ENCODE measurements around the gene CDK2. TPM values are rescaled to one million over a fixed set of nuclear protein-coding genes. Genes with fewer than 3 reads are reported as not detected.
"Not testable (repeated sequence)": the region's sequence is repeated elsewhere in the genome, so short reads cannot be mapped to it uniquely, and the experiment has no call there.

The CDK2 gene
- total RNA-seq, 1 donor, result 6.9 TPM

DNA sequence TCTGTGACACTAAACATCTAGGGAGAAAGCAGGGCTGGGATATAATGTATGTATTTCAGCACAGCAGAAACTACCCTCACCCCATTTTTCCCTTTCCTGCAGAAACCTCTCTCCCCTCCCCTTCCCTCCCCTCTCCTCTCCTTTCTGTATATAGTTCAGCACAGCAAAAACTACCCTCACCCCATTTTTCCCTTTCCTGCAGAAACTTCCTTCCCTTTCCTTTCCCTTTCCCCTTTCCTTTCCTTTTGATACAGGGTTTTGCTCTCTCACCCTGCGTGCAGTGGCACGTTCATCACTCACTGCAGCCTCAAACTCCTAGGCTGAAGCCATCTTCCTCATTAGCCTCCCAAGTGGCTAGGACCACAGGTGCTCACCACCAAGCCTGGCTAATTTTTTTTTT is 2.9 kb upstream of the CDK2 start:
- no peaks in the 10 kb centered on the region for H3K27me3 ChIP-seq (ENCODE audit: insufficient read depth, low read length)
- no peaks in the 10 kb centered on the region for H3K9me3 ChIP-seq (ENCODE audit: low read depth, low read length)
- H3K4me3 ChIP-seq (ENCODE audit: low read length), result no peak overlapping the region
- peaks cover 24% of the 10 kb centered on the region for H3K4me1 ChIP-seq (ENCODE audit: insufficient read depth, low read length)

DNA sequence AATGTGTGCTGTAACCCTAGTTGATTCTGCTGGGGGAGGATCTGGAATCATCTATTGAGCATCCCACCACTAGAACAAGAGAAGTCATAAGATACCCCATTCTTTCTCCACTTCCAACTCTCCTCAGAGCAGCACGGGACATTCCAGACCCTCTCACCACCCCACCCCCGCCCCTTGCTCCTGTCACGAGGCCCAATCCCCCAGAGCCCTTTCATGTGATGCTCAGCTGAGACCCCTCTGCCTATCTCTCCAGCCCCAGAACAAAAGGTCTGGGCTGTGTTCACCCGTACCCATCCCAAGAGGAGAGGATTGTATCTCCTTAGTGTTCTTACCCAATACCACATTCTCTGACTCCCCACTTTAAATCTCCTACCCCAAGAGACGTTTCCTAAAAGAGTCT is 1.4 kb upstream of the CDK2 start:
- Histone ChIP-seq H3K9me3 (ENCODE audit: low read depth, low read length) (no peaks in the 10 kb centered on the region), H3K27me3 (ENCODE audit: insufficient read depth, low read length) (no peaks in the 10 kb centered on the region), H3K4me3 (ENCODE audit: low read length) (no peak overlapping the region), H3K4me1 (ENCODE audit: insufficient read depth, low read length) (peaks cover 24% of the 10 kb centered on the region)

GRCh38 chr12:55965941-55966407 is 656 bp upstream of the CDK2 start, which contains the start of gene PMEL:
PMEL (minus strand) TSS chr12:55966042; CDS start chr12:55966011, 31 bp downstream.
- H3K27me3 ChIP-seq (ENCODE audit: insufficient read depth, low read length), result no peaks in the 10 kb centered on the region
- H3K9me3 ChIP-seq (ENCODE audit: low read depth, low read length), result no peaks in the 10 kb centered on the region
- peak within 1 kb of the TSS; percentile 77 for H3K4me3 ChIP-seq (ENCODE audit: low read length)
- H3K4me1 ChIP-seq (ENCODE audit: insufficient read depth, low read length), result peaks cover 24% of the 10 kb centered on the region

DNA sequence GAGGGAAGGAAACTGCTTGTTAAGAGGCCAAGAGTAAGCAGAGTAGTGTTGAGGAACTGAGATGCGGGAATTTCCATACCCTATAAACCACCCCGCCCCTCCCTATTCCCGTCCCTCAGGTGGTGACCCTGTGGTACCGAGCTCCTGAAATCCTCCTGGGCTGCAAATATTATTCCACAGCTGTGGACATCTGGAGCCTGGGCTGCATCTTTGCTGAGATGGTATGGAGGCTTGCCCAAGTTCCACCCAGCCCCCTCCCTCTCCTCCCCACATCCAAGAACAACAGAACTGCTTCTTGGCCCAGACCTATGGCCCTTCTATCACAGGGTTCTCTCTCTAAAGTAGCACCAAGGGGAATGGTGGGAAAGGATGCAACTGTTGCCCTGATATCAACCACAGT is 2.7 kb downstream of the CDK2 start:
- Histone ChIP-seq H3K4me3 (ENCODE audit: low read length) (no peak overlapping the region), H3K27me3 (ENCODE audit: insufficient read depth, low read length) (no peaks in the 10 kb centered on the region), H3K9me3 (ENCODE audit: low read depth, low read length) (no peaks in the 10 kb centered on the region), H3K4me1 (ENCODE audit: insufficient read depth, low read length) (peaks cover 36% of the 10 kb centered on the region)

DNA sequence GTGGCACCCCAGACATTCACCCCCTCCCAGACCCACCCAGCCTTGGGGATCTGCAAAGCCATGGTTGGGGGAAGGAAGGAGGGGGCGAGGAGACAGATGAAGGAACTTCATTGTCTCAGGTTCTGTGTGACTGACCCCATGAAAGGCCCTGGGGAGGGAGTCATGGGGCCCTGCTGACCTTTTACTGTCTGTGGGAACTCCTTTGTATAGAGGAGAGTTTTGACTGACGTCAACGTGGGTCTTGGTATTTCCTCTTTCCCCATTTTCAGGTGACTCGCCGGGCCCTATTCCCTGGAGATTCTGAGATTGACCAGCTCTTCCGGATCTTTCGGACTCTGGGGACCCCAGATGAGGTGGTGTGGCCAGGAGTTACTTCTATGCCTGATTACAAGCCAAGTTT is 4.1 kb downstream of the CDK2 start:
- H3K4me3 ChIP-seq (ENCODE audit: low read length), result no peak overlapping the region
- H3K27me3 ChIP-seq (ENCODE audit: insufficient read depth, low read length), result no peaks in the 10 kb centered on the region
- peaks cover 49% of the 10 kb centered on the region for H3K4me1 ChIP-seq (ENCODE audit: insufficient read depth, low read length)
- H3K9me3 ChIP-seq (ENCODE audit: low read depth, low read length), result no peaks in the 10 kb centered on the region

DNA sequence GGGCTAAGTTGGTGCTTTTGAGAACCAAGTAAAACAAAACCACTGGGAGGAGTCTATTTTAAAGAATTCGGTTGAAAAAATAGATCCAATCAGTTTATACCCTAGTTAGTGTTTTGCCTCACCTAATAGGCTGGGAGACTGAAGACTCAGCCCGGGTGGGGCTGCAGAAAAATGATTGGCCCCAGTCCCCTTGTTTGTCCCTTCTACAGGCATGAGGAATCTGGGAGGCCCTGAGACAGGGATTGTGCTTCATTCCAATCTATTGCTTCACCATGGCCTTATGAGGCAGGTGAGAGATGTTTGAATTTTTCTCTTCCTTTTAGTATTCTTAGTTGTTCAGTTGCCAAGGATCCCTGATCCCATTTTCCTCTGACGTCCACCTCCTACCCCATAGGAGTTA is 5.4 kb downstream of the CDK2 start:
- Histone ChIP-seq H3K27me3 (ENCODE audit: insufficient read depth, low read length) (no peaks in the 10 kb centered on the region), H3K4me1 (ENCODE audit: insufficient read depth, low read length) (peaks cover 48% of the 10 kb centered on the region), H3K9me3 (ENCODE audit: low read depth, low read length) (no peaks in the 10 kb centered on the region), H3K4me3 (ENCODE audit: low read length) (no peak overlapping the region)

DNA sequence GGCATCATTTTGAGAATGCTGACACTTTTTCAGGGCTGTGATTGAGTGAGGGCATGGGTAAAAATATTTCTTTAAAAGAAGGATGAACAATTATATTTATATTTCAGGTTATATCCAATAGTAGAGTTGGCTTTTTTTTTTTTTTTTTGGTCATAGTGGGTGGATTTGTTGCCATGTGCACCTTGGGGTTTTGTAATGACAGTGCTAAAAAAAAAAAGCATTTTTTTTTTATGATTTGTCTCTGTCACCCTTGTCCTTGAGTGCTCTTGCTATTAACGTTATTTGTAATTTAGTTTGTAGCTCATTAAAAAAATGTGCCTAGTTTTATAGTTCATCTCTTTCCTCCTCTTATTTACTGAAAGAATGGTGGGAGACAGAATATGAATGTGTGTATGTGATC is 5.8 kb downstream of the CDK2 start:
- Histone ChIP-seq H3K9me3 (ENCODE audit: low read depth, low read length) (no peaks in the 10 kb centered on the region), H3K4me1 (ENCODE audit: insufficient read depth, low read length) (peaks cover 48% of the 10 kb centered on the region), H3K27me3 (ENCODE audit: insufficient read depth, low read length) (no peaks in the 10 kb centered on the region), H3K4me3 (ENCODE audit: low read length) (peak overlapping the region; percentile 85)

DNA sequence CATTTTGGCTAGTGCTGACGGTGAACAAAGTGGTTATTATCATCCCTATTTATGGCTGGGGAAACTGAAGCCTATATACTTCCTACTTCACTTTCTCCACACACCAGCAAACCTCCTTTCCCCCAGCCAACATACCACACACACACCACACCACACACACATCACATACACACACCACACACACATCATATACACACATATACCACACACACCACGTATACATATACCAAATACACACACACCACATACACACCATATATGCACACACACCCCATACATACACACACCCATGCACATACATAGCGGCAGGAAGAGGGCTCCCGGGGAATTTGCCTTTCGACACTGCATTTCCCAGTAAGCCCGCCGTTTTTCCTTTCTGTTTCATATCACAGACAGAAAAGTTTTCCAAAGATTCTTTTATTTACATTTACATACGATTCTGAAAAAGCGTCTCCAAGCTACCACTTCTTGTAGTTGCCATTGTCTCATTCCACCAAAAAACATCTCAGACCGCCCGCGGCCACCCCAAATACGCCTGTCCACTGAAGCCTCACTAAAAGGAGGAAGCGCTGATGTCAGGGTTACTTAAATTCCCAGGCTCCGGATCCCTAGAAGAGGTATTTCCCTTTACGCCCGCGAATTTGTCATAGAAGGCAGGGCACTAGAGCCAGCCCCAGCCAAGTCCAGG is 6.4 kb downstream of the CDK2 start:
- H3K4me3 ChIP-seq (ENCODE audit: low read length), result peak overlapping the region; percentile 85
- H3K9me3 ChIP-seq (ENCODE audit: low read depth, low read length), result no peaks in the 10 kb centered on the region

DNA sequence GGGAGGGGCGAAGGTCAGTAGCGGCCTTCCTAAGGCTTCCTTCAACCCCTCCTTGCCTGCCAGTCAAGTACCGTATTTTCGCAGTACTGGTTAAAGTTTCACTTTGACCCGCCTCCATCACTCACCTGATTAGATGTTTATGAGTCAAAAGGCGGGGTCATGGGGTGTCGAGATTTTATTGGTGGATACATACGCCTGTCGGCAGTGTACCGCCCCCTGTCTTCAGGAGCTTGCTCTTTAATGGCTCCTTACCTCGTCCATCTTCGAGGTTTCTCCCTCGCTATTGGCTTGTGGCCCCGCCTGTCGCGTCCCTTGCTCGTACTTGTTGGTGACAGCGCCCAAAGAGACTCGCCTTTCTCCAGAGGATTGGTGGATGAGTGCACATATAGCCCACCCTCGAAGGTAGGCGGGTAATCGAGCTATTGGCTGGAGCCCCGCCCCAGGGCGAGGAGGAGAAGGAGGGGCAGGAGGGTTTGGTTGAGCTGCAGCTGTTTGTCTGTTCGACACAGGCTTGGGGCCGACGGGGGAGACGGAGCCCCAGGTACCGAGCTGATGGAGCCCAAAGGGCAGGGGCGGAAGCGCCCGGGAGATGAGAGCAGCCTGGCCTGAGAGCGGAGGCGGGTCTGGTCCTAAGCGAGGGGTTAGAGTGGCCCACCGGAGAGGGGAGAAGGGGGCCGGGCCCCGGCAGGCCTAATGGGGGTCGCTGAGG is 7.1 kb downstream of the CDK2 start, which contains the start of gene RAB5B:
RAB5B (plus strand) TSS at position 480 of the 709 bp plus-strand sequence. CDS start 12,883 bp downstream, outside the sequence.
- peak within 1 kb of the TSS; percentile 85 for H3K4me3 ChIP-seq (ENCODE audit: low read length)
- H3K4me1 ChIP-seq (ENCODE audit: insufficient read depth, low read length), result peaks cover 52% of the 10 kb centered on the region
- H3K9me3 ChIP-seq (ENCODE audit: low read depth, low read length), result no peaks in the 10 kb centered on the region
- no peaks in the 10 kb centered on the region for H3K27me3 ChIP-seq (ENCODE audit: insufficient read depth, low read length)

More for the DNA sequence above, 6.4 kb downstream of the CDK2 start:
- Histone ChIP-seq H3K4me1 (ENCODE audit: insufficient read depth, low read length) (peaks cover 49% of the 10 kb centered on the region), H3K27me3 (ENCODE audit: insufficient read depth, low read length) (no peaks in the 10 kb centered on the region)

- peak overlapping the region; percentile 85 for H3K4me3 ChIP-seq (ENCODE audit: low read length)
- H3K4me1 ChIP-seq (ENCODE audit: insufficient read depth, low read length), result peaks cover 52% of the 10 kb centered on the region
- no peaks in the 10 kb centered on the region for H3K9me3 ChIP-seq (ENCODE audit: low read depth, low read length)
- no peaks in the 10 kb centered on the region for H3K27me3 ChIP-seq (ENCODE audit: insufficient read depth, low read length)
These were observed 7.7 kb downstream of the CDK2 start for GRCh38 chr12:55974308-55974730.

GRCh38 chr12:55978393-55978792 is 11.8 kb downstream of the CDK2 start:
- no peaks in the 10 kb centered on the region for H3K27me3 ChIP-seq (ENCODE audit: insufficient read depth, low read length)
- H3K4me3 ChIP-seq (ENCODE audit: low read length), result no peak overlapping the region
- H3K9me3 ChIP-seq (ENCODE audit: low read depth, low read length), result no peaks in the 10 kb centered on the region
- H3K4me1 ChIP-seq (ENCODE audit: insufficient read depth, low read length), result peaks cover 53% of the 10 kb centered on the region

GRCh38 chr12:55979069-55979468 is 12.4 kb downstream of the CDK2 start:
- H3K4me3 ChIP-seq (ENCODE audit: low read length), result no peak overlapping the region
- peaks cover 59% of the 10 kb centered on the region for H3K4me1 ChIP-seq (ENCODE audit: insufficient read depth, low read length)
- no peaks in the 10 kb centered on the region for H3K27me3 ChIP-seq (ENCODE audit: insufficient read depth, low read length)
- H3K9me3 ChIP-seq (ENCODE audit: low read depth, low read length), result no peaks in the 10 kb centered on the region

- H3K27me3 ChIP-seq (ENCODE audit: insufficient read depth, low read length), result not testable (repeated sequence)
These were observed 15.3 kb downstream of the CDK2 start for GRCh38 chr12:55981882-55982281.

DNA sequence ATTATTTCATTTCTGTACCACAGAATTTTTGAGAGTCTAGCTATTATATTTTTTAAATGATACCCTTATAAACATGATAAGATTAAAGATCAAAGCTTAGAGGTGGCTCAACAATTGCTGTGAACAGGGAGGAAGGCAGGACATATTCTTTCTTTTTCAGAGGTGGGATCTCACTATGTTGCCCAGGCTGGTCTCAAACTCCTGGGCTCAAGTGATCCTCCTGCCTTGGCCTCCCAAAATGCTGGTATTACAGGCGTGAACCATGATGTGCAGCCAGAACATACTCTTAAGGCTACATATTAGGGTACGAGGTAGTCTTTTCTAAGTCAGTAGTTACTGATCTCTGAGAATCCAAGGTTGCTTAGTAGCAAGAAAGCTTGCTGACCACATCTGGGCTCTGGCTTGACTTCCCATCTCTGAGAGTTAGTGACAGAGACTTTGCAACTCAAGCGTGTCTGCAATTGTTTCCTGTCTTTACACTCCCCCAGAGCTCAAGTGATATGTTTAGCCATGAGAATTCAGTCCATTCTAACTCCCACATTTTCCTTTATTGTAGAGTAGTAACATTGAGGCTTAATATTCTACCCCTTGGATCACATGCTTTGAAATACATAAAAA is 15.8 kb downstream of the CDK2 start:
- Histone ChIP-seq H3K4me1 (ENCODE audit: insufficient read depth, low read length) (peaks cover 36% of the 10 kb centered on the region), H3K4me3 (ENCODE audit: low read length) (no peak overlapping the region), H3K9me3 (ENCODE audit: low read depth, low read length) (no peaks in the 10 kb centered on the region)

More at GRCh38 chr12:55981882-55982281, 15.3 kb downstream of the CDK2 start:
- H3K4me1 ChIP-seq (ENCODE audit: insufficient read depth, low read length), result peaks cover 41% of the 10 kb centered on the region
- not testable (repeated sequence) for H3K9me3 ChIP-seq (ENCODE audit: low read depth, low read length); H3K4me3 ChIP-seq (ENCODE audit: low read length)

GRCh38 chr12:55983232-55983842 is 16.7 kb downstream of the CDK2 start:
- Histone ChIP-seq H3K4me3 (ENCODE audit: low read length) (no peak overlapping the region), H3K4me1 (ENCODE audit: insufficient read depth, low read length) (peaks cover 28% of the 10 kb centered on the region), H3K9me3 (ENCODE audit: low read depth, low read length) (no peaks in the 10 kb centered on the region), H3K27me3 (ENCODE audit: insufficient read depth, low read length) (no peaks in the 10 kb centered on the region)

More for the DNA sequence above, 15.8 kb downstream of the CDK2 start:
- H3K27me3 ChIP-seq (ENCODE audit: insufficient read depth, low read length), result no peaks in the 10 kb centered on the region

Data from mononuclear cell (primary cell).